Suppressor macrophage treated with lipopolysaccharide for 4 hours (primary cell): ENCODE data around the gene INPP5A.

ENCODE experiments used
- DNase-seq: peaks from one replicate; pipeline ENCODE4 v3.0.0-alpha.2; 2020

Gene INPP5A

DNA sequence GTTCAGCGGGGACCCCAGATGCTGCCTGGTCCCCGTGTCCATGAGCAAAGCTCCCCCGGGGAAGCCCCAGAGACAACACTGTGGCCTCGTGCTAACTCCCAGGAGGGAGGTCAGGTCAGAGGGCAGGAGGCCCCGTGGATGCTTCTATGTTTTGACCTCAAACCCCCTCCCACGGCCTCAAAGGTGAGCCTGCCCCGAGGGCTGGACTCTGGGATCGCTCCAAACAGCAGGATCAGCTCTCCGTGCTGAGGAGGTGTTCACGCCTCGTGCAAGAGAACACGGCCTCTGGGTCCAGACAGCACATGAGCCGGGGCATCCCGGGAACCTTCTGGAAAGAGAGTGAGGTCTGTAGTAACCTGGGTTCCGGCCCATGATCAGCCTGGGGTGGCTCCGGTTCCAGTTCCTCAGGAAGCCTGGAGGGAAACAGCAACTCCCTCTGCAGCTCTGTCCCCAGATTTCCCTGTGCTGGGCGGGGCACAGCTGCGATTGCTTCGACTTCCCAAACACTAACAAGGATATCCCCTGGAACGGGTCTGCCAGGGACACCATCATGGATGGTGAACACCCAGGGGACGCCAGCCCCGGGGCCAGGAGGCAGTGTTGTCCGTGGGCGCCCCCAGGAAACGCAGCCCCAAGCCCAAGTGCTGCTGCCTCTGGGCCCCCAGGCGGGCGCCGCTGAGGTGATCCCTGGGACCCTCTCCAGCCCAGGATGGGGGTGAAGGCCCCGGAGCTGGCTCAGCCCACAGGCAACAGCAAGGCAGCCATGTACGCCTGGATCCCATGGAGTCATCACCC is 18.0 kb upstream of the INPP5A start:
- DNase-seq = no peak

DNA sequence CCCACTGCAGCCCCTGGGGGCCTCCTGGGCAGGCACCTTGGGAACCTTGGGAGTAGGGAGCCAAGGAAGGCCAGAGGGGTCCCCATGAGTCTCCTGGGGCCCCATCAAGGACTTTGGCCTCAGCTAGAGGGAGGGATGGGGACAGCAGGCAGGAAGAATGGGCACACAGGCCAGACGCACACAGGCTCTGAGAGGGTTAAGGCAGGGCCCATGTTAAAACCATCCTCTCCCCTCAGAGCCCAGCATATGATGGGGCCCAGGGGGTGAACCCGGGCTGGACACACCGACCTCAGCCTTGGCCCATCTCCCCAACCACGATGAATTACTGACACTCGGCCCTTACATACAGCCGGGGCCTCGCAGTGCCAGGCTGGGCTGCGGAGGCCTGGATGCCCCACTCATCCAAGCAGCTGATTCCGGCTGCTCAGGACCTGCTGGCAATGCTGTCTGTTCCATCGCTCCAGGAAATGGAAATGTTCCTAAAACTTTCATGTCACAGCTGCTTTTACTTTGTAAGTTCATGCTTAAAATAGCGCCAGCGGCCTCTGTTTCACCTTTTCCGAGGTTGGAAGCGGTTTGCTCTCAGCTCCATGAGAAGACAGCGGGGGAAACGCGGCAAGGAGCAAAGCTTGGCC is 17.3 kb upstream of the INPP5A start:
- no peak for DNase-seq

DNA sequence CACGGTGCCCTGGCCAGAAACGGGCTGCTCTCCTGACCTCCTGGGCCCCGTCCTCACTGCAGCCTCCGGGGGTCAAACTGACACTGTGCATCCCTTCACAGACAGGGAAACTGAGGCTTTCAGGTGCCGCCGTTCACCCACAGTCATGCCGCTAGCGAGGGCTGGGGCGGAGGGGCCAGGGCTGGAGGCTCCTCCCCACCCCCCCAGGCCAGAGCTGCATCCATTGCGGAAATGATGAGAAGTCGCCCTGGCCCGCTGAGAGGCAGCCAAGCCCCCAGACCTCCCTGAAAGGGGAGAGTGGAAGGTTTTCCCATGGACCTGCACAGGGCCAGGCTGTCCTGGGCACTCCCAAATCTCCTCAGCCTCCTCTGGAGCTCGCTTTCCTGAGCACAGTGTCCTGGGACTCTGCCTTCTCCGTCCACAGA is 16.5 kb upstream of the INPP5A start:
- DNase-seq = no peak

DNA sequence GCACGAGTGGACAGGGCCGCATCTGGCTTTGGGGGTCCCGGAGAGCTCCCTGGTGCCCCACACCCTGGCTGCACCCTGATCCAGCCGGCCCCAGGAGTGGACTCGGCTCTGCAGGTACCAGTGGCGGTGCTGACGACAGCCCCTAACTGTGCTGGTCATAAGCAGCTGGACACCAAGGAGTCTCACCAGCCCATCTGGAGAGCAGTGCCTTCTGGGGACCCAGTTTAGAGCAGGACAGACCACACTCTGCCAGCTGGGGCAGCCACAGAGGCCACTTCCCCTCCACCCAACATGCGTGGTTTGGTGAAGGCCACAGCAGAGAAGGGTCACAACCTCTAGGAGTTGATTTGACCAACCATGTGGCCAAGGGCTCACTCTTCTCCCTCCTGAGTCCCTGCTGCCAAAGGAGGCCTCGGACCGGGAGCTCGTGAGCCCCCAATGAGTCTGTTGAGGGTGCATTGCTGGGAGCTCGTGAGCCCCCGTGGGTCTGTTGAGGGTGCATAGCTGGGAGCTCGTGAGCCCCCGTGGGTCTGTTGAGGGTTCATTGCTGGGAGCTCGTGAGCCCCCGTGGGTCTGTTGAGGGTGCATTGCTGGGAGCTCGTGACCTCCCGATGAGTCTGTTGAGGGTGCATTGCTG is 16.0 kb upstream of the INPP5A start:
- no peak for DNase-seq

DNA sequence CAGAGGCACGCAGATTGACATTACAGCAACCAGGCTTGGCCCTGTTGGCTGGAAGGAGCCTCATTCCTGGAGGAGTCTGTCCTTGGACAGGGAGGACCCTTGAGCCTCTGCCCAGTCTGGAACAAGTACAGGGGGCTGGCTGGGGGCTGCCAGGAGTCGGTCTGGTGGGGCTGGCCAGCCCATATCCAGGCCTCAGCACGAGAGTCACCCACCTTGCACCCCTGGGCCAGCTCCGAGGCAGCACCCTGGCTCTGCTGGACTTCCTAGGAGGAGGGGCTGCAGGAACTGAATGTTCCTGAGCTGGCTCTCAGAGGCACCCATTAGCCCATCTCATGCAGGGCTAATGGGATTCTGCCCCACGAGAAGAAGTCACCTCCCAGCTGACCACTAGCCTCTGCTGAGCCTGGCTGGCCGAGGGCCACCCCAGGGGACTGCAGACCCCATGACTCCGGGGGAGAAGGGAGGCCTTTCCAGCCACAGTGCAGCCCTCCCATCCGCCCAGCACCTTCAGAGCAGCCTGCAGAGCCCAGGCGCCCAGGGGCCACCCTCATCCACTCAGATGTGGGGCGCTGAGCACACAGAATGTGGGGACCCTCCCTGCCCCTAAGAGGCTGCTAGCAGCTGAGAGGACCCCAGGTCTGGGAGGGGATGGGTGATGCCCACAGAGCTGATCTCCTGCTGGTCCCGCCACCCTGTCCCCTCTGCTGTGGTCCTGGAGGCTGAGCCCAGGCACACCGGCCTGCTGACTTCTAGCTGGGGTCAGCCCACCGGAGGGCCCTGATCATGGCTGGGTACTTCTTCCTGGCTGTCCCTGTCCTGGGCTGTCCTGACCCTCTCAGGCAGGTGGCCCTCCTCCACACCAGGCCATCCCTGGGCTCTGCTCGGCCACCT is 14.8 kb upstream of the INPP5A start:
- no peak for DNase-seq

DNA sequence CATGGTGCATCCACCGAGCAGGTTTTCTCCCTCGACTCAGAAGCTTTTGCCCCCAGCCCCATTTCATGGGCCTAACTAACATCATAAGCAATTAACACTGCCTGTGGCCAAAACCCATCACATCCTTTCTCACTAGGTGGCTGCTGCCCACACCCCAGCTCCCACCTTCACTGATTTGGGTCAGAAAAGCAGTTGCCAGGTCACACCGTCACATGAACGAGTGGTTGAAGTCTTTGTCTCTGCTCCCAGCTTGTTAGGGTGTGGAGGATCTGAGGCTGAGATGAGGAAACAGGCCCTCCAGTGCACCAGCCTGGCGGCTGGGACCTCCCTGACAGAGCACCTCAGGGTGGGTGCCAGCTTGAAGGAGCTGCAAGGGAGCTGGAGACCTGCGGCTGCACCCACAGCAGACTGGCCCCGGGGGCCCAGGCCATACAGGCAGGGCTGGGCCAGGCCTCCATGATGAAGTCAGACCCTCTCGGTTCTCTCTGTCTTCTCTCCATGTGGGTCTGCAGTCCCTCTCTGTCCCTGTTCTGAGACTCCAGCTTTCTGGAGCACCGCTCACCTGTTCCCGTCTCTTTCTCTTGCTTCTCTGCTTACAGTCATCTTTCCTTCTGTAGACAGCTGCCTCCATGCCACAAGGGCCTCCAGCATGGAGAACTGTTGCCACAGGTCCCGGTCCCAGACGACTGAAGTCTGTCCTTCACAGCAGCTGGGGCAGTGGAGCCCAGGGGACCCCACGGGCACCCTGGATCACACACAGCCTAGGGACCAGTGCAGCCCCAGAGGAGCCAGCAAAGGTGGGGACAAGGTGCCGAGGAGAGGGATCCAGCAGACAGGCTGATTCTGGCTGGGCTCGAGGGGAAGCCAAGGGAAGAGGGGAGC is 13.8 kb upstream of the INPP5A start:
- no peak for DNase-seq

DNA sequence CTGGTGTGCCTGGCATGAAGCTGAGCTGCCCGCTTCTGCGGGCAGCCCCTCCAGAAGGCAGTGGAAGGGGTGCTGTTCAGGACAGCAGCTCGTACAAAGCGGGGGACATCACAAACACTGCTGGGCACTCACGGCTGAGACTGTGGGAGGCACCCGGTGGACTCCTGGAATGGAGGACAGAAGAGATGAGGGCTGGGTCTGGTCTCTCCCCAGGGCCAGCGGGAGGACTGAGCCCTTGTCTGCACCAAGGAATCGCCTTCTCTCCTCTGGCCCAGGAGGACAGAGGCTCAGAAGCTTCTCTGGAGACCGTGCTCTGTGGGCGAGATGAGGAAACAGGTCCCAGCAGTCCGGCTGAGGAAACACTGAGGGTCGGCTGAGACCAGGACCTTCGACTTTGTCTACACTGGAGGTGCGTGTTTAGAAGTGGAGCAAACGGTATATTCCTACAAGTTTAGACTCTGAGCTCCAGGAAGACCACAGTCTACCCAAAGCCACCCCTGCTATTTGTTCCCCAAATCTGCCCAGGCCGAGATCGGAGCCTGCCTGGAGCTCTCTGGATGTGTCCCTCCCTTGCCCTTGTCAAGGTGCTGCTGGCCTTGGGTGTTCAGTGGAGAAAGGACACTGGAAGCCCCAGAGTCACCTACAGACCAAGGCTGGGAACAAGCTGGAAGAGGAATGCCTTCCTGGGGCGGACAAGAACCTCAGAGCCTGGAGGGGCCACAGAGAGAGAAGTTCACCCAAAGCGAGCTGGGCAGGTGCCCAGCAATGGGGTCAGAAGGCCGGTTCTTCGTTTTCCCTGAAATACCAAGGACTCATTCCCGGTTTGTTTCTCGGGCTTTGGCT is 12.9 kb upstream of the INPP5A start:
- DNase-seq = no peak

DNA sequence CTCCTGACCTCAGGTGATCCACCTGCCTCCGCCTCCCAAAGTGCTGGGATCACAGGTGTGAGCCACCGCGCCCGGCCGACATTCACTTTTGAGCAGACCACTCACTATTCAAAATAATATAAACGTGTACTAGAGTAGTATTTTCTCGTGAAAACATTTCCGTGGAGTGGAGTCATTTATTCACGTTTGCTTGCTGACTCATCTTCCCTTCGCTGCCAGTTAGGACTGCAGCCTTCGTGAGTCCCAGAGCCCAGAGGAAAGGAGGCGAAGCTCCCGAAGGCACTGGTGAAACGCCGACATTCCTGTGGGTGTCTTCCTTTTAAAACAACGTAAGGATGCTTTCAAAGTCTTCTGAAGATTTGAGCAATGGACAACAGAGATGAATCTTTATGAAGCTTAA is 10.9 kb upstream of the INPP5A start:
- DNase-seq = no peak

DNA sequence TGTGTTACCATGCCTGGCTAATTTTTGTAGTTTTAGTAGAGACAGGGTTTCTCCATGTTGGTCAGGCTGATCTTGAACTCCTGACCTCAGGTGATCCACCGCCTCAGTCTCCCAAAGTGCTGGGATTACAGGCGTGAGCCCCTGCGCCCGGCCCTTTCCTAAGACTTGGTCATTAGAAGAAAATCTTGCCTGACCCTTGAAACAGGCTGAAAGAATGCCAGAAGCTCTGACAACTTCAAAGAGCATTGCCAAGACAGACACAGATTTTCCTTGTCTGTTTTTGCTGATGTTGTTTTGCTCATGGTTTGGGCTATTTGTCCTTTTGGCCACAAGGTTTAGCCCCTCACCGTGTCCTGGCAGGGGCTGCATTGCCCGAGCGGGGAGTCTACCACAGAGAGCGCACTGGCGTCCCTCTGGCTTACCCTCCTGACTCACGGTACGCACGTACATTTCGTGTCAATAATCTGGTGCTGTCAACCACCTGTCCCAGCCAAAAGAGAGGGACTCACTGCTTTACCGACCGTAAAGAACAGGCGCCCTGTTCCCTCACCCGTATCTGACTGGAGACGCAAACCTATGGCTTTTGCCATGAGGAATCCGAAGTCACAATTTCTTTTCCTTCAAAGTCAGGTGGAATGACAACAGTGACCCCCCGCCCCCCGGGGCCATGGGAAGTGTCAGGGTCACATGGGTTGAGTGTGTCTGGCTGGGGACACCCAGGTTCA is 10.1 kb upstream of the INPP5A start:
- DNase-seq = no peak

DNA sequence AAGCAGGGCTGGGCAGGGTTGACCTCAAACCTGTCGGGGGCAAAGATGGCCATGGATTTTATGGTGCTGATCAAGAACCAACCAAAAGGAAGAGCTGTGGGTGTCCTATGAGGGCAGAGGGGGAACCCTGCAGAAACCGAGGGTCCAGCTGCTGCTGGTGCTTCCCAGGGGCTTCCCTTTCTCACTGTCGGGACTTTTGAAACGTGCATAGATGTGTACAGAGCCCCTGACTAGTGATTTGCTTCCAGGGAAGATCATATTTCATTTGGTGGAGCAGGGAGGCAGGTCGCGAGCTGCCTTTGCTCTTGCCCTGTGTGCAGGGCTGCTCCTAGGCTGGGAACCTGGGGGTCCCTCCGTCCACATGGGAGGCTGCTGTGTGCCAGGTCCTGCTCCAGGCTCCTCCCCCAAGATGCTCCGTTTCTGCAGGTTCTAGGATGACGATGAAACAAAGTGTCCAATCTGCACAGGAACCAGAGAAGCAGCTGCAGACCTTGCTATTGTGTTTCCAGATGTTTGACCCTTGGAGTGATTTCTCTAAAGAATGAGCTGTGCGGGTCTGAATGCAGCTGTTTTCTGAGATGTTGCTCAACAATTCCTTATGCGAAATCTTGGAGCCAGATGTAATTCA is 9.4 kb upstream of the INPP5A start:
- no peak for DNase-seq

DNA sequence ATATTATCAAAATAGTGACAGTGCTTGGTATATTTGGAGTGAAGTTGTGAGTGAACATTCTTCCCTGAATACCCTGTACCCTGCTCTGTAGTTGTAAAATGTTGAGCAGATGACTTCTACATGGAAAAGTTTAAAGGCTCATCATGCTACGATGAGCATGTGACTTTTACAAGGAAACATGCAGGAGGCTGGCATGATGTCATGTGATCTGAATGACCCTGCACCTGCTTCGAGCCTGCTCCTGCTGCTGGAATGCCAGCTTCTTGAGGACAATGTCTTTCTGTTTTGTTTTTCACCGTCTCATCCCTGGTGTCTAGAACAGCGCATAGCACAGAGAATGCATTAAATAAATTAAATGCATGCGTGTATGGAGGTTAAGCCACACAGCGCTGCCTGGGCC is 5.4 kb upstream of the INPP5A start:
- no peak for DNase-seq

DNA sequence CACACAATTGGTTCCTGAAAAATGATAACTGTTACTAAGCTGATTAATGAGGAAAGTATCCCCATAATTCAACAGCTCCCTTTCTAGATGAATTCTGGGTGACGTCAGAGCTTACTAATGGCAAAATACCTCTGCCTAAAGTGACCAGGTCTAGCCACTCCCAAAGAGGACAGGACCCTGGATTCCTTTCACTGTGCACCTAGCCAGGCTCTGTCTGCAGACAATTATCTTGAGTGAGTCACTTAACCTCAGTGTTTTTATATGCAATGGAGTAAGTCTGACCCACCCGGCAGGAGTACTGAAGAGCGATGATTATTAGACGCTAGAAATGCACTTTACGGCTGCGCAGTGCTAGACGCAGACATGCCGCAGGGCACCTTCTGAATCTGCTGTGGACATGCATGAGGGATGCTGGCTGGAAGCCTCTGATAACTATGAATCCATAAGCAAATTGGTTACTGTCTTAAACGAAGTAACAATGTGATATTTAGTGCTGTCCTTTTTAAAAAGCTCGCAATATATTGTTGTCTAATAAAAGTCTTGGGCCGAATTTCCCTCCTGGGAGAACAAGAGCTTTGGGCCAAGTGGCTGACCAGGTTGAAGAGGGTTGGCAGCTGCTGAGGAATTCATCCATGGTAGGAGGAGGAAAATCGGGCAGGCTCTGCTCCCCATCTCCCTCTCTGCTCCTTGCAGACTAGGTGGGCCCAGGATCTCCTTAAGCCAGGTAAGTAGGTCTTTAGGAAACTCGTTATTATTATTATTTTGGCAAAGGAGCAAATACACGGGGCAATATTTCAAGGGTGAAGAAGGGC is 4.6 kb upstream of the INPP5A start:
- DNase-seq = no peak

DNA sequence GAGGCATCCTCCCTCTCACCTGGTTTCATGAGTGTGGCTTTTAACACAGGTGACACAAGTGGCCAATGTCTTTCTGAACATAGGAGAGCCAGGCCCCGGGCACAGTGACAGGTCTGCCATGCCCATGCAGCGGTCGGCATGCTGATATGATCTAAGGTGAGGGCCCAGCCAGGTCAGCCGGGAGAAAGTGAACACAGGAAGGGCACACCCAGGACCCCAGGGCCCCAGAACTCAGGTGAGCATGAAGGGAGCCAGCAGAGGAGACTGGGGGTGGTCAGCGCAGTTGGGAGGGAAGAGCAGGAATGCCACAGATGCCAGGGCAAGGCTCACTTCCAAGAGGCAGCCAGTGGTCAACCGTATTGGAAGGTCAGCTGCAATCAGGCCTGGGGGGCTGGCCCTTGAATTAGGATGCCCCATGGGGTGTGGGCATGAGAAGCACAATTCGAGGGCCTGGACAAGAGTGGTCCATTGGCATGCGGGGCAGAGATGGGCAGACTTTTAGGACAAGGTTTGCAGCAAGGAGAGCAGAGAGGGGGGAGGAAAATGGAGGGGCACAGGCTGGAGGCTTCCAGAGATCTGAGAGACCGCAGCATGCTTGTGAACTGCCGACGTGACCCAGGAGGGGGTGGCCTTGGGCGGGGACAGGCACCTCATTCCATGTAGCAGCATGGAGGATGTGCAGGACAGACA is 3.9 kb upstream of the INPP5A start:
- DNase-seq = no peak

DNA sequence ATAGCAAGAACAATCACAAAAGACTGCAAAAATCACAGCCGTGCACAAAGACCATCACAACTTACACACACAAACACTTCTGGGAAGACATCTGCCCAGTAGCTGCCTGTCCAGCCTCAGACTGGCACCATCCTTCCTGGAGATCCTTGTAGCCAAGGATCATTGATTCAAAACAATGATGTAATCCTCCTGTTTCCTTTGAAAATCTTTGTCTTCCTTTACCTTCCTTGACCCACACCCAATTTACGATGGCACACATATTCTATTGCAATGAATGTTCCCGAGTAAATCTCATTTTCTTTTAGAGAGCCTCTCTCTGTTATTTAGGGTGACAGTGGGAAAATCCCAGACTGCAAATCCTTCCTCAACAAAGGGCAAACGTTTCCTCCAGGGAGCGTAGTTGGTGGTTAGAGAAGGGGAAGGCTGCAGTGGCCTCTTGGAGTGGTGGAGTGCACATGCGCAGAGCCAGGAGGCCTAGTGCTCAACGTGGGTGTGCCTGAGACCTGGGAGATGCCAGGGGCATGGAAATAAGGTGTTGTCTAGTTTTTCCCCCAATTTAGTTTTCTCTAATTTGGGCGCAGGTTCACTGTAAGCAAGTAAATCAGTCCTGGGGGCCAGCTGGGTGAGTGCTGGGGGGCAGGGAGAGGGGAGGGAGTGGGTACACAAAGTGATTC is 3.1 kb upstream of the INPP5A start:
- no peak for DNase-seq

DNA sequence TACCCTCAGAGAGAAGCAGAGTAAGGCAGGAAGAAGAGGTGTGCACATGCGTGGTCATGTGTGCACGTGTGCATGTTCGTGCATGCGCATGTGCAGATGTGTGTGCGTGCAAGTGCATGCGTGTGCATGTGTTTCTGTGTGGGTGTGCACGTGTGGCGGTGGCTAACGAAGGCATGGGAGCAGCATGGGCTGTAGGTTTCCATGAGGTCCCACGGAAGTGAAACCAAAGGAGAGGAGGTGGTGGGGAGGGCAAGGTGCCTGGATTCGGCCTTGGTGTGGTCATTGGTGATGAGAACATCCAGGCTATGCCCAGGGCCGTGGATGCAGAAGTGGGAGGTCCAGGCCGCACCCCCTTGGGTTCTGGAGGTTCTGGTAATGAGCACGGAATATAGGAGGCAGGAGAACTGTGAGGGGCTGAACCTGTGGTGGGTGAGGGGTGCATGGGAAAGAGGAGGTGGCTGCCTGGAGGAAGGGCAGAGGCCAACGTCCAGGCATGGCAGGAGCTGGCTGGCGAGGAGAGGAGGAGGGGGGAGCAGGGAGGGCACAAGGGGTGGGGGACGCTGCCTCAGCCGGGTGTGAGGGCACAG is 2.4 kb upstream of the INPP5A start:
- no peak for DNase-seq

DNA sequence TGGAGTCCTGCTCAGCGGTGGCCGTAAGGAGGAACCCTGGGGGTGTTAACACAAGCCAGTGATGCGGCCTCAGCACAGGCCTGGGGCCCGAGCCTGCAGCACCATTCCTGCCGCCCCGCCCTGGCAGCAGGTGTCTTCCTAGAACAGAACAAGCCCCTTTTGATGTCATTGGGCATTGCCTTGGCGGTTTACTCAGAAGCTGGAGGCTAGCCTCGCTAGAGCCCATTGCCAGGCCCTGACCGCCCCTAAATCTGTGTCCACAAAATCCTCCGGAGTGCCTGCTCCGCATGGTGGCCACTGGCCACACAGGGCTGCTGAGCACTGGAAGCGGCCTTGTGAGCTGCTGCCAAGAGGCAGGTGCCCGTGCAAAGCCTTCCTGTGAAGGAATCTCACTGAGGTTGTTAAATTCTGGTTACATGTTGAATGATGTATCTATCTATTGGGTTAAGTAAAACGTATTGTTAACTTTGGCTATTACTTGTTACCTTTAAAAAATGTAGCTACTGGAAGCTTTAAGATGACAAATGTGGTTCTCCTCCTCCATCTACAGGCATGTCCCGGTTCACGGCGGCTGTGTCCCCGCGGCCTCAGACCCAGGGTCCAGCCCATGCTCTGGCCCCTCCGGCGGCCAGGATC is 1.2 kb upstream of the INPP5A start:
- DNase-seq = no peak
